HepG2 (cell line): ENCODE measurements around the gene HMGN4. TPM values are rescaled to one million over a fixed set of nuclear protein-coding genes. Genes with fewer than 3 reads are reported as not detected.

Experiments
- ADNP ChIP-seq: sonication (generic); formaldehyde crosslinking; IDR thresholded peaks from 2 replicates; pipeline ENCODE4 v1.4.0; 2020; ENCODE audit warnings: missing genetic modification reagents
- ARNTL ChIP-seq: sonication (generic); formaldehyde crosslinking; IDR thresholded peaks from 2 replicates; pipeline ENCODE4 v1.4.0; 2020; ENCODE audit warnings: mild to moderate bottlenecking, missing genetic modification reagents
- BRD4 ChIP-seq: sonication (generic); formaldehyde crosslinking; IDR thresholded peaks from 2 replicates; pipeline ENCODE4 v1.4.0; 2020; ENCODE audit warnings: missing genetic modification reagents
- CREB1 ChIP-seq, 2 experiments: fragments of 450-650 bp in 1 of 2; IDR thresholded peaks; 2 replicates each; pipeline ENCODE4 v1.6.1; 2016 to 2017; ENCODE audit warnings: control low read depth in 1 of 2, mild to moderate bottlenecking in 1 of 2, missing compliant biosample characterization in 1 of 2, missing genetic modification characterization in 1 of 2
- CREM ChIP-seq, 2 experiments: sonication (generic) in 1 of 2; formaldehyde crosslinking in 1 of 2; IDR thresholded peaks; 2 replicates each; pipeline versions ENCODE4 v1.4.0 to v1.6.1; 2016 to 2020; ENCODE audit warnings: antibody characterized with exemption in 1 of 2, mild to moderate bottlenecking in 1 of 2, missing genetic modification reagents in 1 of 2
- FOXO4 ChIP-seq: sonication (generic); formaldehyde crosslinking; conservative IDR thresholded peaks from 2 replicates; pipeline ENCODE4 v1.8.1; 2023; ENCODE audit warnings: missing genetic modification reagents
- GPBP1L1 ChIP-seq: sonication (generic); formaldehyde crosslinking; IDR thresholded peaks from 2 replicates; pipeline ENCODE4 v1.5.0; 2020; ENCODE audit warnings: mild to moderate bottlenecking, missing genetic modification reagents
- HMG20A ChIP-seq: IDR thresholded peaks from 2 replicates; pipeline ENCODE4 v1.6.1; 2016; ENCODE audit warnings: borderline replicate concordance
- IKZF4 ChIP-seq: sonication (generic); formaldehyde crosslinking; IDR thresholded peaks from 2 replicates; pipeline ENCODE4 v1.5.1; 2020; ENCODE audit warnings: borderline replicate concordance, mild to moderate bottlenecking, low read depth, missing genetic modification reagents; ENCODE audit errors: not compliant biosample characterization
- MAFF ChIP-seq: IDR thresholded peaks from 2 replicates; pipeline ENCODE4 v1.6.1; 2011; ENCODE audit warnings: low read depth, low read length, improper control_type of control experiment
- MTA3 ChIP-seq: sonication (generic); formaldehyde crosslinking; IDR thresholded peaks from 2 replicates; pipeline ENCODE4 v1.4.0; 2020; ENCODE audit warnings: missing genetic modification reagents
- PCBP2 ChIP-seq: fragments of 200-400 bp; formaldehyde crosslinking; optimal IDR thresholded peaks from 2 replicates; pipeline ENCODE3; 2018; ENCODE audit warnings: low read length, low read depth; ENCODE audit not compliant: poor library complexity, severe bottlenecking
- RELA ChIP-seq: sonication (generic); formaldehyde crosslinking; IDR thresholded peaks from 2 replicates; pipeline ENCODE4 v1.4.0; 2020; ENCODE audit warnings: missing genetic modification reagents
- RFXANK ChIP-seq: IDR thresholded peaks from 2 replicates; pipeline ENCODE4 v1.6.1; 2016
- TEAD3 ChIP-seq: optimal IDR thresholded peaks from 2 replicates; pipeline ENCODE3; 2016; ENCODE audit warnings: borderline replicate concordance
- TFDP2 ChIP-seq: sonication (generic); formaldehyde crosslinking; IDR thresholded peaks from 2 replicates; pipeline ENCODE4 v1.4.0; 2020; ENCODE audit warnings: missing genetic modification reagents
- TSC22D2 ChIP-seq: sonication (generic); formaldehyde crosslinking; IDR thresholded peaks from 2 replicates; pipeline ENCODE4 v1.5.1; 2020; ENCODE audit warnings: missing genetic modification reagents, mild to moderate bottlenecking, borderline replicate concordance
- ZNF160 ChIP-seq: sonication (generic); formaldehyde crosslinking; IDR thresholded peaks from 2 replicates; pipeline ENCODE4 v1.8.0; 2022; ENCODE audit warnings: mild to moderate bottlenecking, inconsistent platforms, missing genetic modification reagents
- ZNF207 ChIP-seq: fragments of 450-650 bp; IDR thresholded peaks from 2 replicates; pipeline ENCODE4 v1.6.1; 2016; ENCODE audit warnings: antibody characterized with exemption, borderline replicate concordance
- ZNF235 ChIP-seq: sonication (generic); formaldehyde crosslinking; IDR thresholded peaks from 2 replicates; pipeline ENCODE4 v1.8.1; 2023; ENCODE audit warnings: mild to moderate bottlenecking, missing genetic modification reagents, borderline replicate concordance
- ZNF331 ChIP-seq: sonication (generic); formaldehyde crosslinking; IDR thresholded peaks from 2 replicates; pipeline ENCODE4 v1.4.0; 2020; ENCODE audit warnings: missing genetic modification reagents
- ZNF770 ChIP-seq: sonication (generic); formaldehyde crosslinking; IDR thresholded peaks from 2 replicates; pipeline ENCODE4 v1.5.0; 2020; ENCODE audit warnings: mild to moderate bottlenecking, missing genetic modification reagents
- ZNF839 ChIP-seq: sonication (generic); formaldehyde crosslinking; IDR thresholded peaks from 2 replicates; pipeline ENCODE4 v1.4.0; 2020; ENCODE audit warnings: missing genetic modification reagents, mild to moderate bottlenecking, borderline replicate concordance
- polyA plus RNA-seq, 8 experiments: library from polyadenylated mRNA; depleted of rRNA in 3 of 8; stranded (reverse) in 7 of 8; unstranded in 1 of 8; fragments of >200 nt; fragmentation: Illumina TruSeq in 4 of 8; extraction: Trizol in 4 of 8; gene quantifications; 2 replicates each; pipeline versions ENCODE4 v1.2.1 to v1.2.3, GENCODE V29; 2011 to 2016; ENCODE audit warnings: low read depth in 4 of 8, missing spikeins in 1 of 8, mixed read lengths in 1 of 8; ENCODE audit not compliant: insufficient read depth in 1 of 8
- total RNA-seq, 5 experiments: library from RNA; depleted of rRNA; stranded (reverse); fragments of >200 nt; fragmentation: Illumina TruSeq; extraction: Trizol; gene quantifications; 2 replicates each; pipeline ENCODE4 v1.2.3, GENCODE V29; 2016; ENCODE audit warnings: low read depth in 1 of 5

The HMGN4 gene
- total and polyA plus RNA-seq, 2 of the 13 experiments (the other 11 are each of a cell fraction or from before 2014, with no cell fraction given): 39.9 to 52.1 TPM

- TF ChIP-seq ADNP (CRISPR knock-in tag): no peak
- no peak for TF ChIP-seq CREB1 (IDR thresholded peaks at IDR 0.05)
- no peak for TF ChIP-seq CREB1 (CRISPR knock-in tag; IDR thresholded peaks at IDR 0.05)
- TF ChIP-seq ZNF160 (CRISPR knock-in tag): no peak
- TF ChIP-seq TSC22D2 (CRISPR knock-in tag): peak; percentile 83; the same call in 1 of the 2 replicates
- no peak for TF ChIP-seq BRD4 (CRISPR knock-in tag)
- no peak for TF ChIP-seq CREM (IDR thresholded peaks at IDR 0.05)
- no peak for TF ChIP-seq CREM (CRISPR knock-in tag; IDR thresholded peaks at IDR 0.05)
- TF ChIP-seq ARNTL (CRISPR knock-in tag): no peak
- no peak for TF ChIP-seq MAFF
- peak; percentile 86 for TF ChIP-seq TFDP2 (CRISPR knock-in tag)
- TF ChIP-seq RFXANK (CRISPR knock-in tag): peak; percentile 52; the same call in 1 of the 2 replicates
- TF ChIP-seq HMG20A: no peak
- peak; percentile 57; the same call in 1 of the 2 replicates for TF ChIP-seq ZNF331
- no peak for TF ChIP-seq MTA3 (CRISPR knock-in tag)
- TF ChIP-seq PCBP2: no peak
- no peak for TF ChIP-seq ZNF770 (CRISPR knock-in tag)
- TF ChIP-seq IKZF4 (CRISPR knock-in tag): peak; percentile 52
- no peak; the same call in 1 of the 2 replicates for TF ChIP-seq ZNF235 (CRISPR knock-in tag)
- no peak for TF ChIP-seq GPBP1L1 (CRISPR knock-in tag)
- no peak for TF ChIP-seq RELA
- no peak for TF ChIP-seq FOXO4 (CRISPR knock-in tag)
- TF ChIP-seq ZNF839 (CRISPR knock-in tag): no peak
- TF ChIP-seq ZNF207: no peak
- TF ChIP-seq TEAD3 (CRISPR knock-in tag): peak; percentile 5
Measured at GRCh38 chr6:26520237-26520849, 17.8 kb upstream of the HMGN4 start (continued).
